ENCODE results near the gene SUSD4. TPM values are rescaled to one million over a fixed set of nuclear protein-coding genes. Genes with fewer than 3 reads are reported as not detected.

Gene SUSD4
- polyA plus RNA-seq, 2 of the 4 experiments (the other 2 are of a cell fraction) = 0.61 to 0.85 TPM

DNA sequence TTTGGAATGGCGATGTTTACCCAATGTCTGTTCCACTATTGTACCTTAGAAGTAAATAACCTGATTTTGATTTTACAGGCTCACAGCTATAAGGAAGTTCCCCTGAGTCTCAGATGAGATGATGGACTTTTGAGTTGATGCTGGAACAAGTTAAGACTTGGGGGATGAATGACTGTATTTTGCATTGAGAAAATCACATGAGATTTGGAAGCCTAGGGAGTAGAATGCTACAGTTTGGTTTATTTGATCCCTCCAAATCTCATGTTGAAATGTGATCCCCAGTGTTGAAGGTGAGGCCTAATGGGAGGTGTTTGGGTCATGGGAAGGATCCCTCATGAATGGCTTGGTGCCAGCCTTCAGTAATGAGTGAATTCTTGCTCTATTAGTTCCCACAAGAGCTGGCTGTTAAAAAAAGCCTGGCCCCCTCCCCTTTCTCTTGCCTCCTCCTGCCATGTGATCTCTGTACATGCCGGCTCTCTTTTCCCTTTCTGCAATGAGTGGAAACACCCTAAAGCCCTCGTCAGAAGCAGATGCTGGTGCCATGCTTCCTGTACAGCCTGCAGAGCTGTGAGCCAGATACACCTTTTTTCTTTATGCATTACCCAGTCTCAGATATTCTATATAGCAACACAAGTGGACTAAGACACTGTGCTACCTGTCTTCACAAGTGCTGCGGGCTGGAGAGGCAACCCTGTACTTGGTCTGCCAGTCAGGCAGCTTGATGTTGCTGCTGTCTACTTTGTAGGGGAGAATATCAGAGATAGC lies 143.9 kb downstream of the SUSD4 start:
- WGBS (ENCODE audit: missing lambda C conversion rate) = 32% methylated on average over 4 of the region's 4 CpGs
- no peaks in the 10 kb centered on the region; the same call in 2 of the 3 replicates for H3K9me3 ChIP-seq
- FAIRE-seq = no peak
- CTCF ChIA-PET = interaction anchor here (0.9 kb wide), 3 partner anchors 25 to 86 kb away, joined by 3 read pairs; no protein-coding TSS in a partner anchor
- H3K4me2 ChIP-seq = no peak overlapping the region
- no peak overlapping the region for H3K4me3 ChIP-seq
- POLR2A ChIA-PET = no interaction called here
- no peak for ATAC-seq
- H3K4me1 ChIP-seq = no peaks in the 10 kb centered on the region
- H3K27ac ChIP-seq = no peak overlapping the region
- no peak for TF ChIP-seq ZSCAN20 (CRISPR knock-in tag; IDR thresholded peaks at IDR 0.05)
- TF ChIP-seq CHD4 (IDR thresholded peaks at IDR 0.05; ENCODE audit: borderline replicate concordance) = no peak
- no peak for TF ChIP-seq CBX2 (IDR thresholded peaks at IDR 0.05; ENCODE audit: borderline replicate concordance, low read depth)
- no peak for DNase-seq (ENCODE audit: low read depth in 1 of 2, low spot score in 1 of 2)

DNA sequence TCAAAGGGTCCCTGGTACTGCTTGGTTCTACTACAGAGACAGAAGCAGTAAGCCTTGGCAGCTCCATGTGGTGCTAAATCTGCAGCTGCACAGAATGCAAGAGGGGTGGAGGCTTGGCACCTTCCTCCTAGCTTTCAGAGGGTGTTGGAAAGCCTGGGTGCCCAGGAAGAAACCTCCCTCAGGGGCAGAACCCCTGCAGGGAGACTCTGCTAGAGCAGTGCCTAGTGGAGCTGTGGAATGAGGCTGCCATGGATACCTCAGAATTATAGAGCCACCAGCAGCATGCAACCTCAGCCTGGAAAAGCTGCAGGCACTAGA lies 144.7 kb downstream of the SUSD4 start:
- TF ChIP-seq, protein P1, sequence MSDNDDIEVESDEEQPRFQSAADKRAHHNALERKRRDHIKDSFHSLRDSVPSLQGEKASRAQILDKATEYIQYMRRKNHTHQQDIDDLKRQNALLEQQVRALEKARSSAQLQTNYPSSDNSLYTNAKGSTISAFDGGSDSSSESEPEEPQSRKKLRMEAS (IDR thresholded peaks at IDR 0.05) = no peak
- TF ChIP-seq POLR2AphosphoS2 (conservative IDR thresholded peaks at IDR 0.05; ENCODE audit: low read length) (no peak), EP300 (IDR thresholded peaks at IDR 0.05) (no peak), CEBPB (IDR thresholded peaks at IDR 0.05) (no peak), HDAC2 (IDR thresholded peaks at IDR 0.05) (no peak), PHF8 (IDR thresholded peaks at IDR 0.05; ENCODE audit: borderline replicate concordance, low read depth) (no peak), RAD21 (conservative IDR thresholded peaks at IDR 0.05 in 1 of 2, IDR thresholded peaks at IDR 0.05 in 1 of 2) (no peak), HOXA7 (CRISPR knock-in tag; IDR thresholded peaks at IDR 0.05) (no peak), TP53 (CRISPR knock-in tag; IDR thresholded peaks at IDR 0.05) (no peak), EHMT2 (IDR thresholded peaks at IDR 0.05; ENCODE audit: low read depth) (no peak), RNF2 (IDR thresholded peaks at IDR 0.05; ENCODE audit: borderline replicate concordance, low read depth) (no peak)
- TF ChIP-seq, protein P2, sequence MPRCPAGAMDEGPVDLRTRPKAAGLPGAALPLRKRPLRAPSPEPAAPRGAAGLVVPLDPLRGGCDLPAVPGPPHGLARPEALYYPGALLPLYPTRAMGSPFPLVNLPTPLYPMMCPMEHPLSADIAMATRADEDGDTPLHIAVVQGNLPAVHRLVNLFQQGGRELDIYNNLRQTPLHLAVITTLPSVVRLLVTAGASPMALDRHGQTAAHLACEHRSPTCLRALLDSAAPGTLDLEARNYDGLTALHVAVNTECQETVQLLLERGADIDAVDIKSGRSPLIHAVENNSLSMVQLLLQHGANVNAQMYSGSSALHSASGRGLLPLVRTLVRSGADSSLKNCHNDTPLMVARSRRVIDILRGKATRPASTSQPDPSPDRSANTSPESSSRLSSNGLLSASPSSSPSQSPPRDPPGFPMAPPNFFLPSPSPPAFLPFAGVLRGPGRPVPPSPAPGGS (IDR thresholded peaks at IDR 0.05) = no peak
- TF ChIP-seq, protein P3, sequence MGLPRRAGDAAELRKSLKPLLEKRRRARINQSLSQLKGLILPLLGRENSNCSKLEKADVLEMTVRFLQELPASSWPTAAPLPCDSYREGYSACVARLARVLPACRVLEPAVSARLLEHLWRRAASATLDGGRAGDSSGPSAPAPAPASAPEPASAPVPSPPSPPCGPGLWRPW (IDR thresholded peaks at IDR 0.05) = no peak
- TF ChIP-seq, protein P4, sequence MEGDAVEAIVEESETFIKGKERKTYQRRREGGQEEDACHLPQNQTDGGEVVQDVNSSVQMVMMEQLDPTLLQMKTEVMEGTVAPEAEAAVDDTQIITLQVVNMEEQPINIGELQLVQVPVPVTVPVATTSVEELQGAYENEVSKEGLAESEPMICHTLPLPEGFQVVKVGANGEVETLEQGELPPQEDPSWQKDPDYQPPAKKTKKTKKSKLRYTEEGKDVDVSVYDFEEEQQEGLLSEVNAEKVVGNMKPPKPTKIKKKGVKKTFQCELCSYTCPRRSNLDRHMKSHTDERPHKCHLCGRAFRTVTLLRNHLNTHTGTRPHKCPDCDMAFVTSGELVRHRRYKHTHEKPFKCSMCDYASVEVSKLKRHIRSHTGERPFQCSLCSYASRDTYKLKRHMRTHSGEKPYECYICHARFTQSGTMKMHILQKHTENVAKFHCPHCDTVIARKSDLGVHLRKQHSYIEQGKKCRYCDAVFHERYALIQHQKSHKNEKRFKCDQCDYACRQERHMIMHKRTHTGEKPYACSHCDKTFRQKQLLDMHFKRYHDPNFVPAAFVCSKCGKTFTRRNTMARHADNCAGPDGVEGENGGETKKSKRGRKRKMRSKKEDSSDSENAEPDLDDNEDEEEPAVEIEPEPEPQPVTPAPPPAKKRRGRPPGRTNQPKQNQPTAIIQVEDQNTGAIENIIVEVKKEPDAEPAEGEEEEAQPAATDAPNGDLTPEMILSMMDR (IDR thresholded peaks at IDR 0.05) = no peak
- TF ChIP-seq, protein P5, sequence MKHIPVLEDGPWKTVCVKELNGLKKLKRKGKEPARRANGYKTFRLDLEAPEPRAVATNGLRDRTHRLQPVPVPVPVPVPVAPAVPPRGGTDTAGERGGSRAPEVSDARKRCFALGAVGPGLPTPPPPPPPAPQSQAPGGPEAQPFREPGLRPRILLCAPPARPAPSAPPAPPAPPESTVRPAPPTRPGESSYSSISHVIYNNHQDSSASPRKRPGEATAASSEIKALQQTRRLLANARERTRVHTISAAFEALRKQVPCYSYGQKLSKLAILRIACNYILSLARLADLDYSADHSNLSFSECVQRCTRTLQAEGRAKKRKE (CRISPR knock-in tag; IDR thresholded peaks at IDR 0.05; ENCODE audit: low read depth) = no peak
- Histone ChIP-seq H3K27ac (no peak overlapping the region), H3K4me3 (no peak overlapping the region), H3K4me1 (no peaks in the 10 kb centered on the region), H3K4me2 (no peak overlapping the region), H3K9me3 (no peaks in the 10 kb centered on the region; the same call in 2 of the 3 replicates)
- DNase-seq (ENCODE audit: low read depth in 1 of 2, low spot score in 1 of 2) (no peak), ATAC-seq (no peak), FAIRE-seq (no peak)
- CTCF ChIA-PET = interaction anchor here (0.8 to 1.2 kb wide), 4 partner anchors 11 to 86 kb away, joined by 3 to 6 read pairs (median 3); no protein-coding TSS in a partner anchor
- POLR2A ChIA-PET = no interaction called here

DNA sequence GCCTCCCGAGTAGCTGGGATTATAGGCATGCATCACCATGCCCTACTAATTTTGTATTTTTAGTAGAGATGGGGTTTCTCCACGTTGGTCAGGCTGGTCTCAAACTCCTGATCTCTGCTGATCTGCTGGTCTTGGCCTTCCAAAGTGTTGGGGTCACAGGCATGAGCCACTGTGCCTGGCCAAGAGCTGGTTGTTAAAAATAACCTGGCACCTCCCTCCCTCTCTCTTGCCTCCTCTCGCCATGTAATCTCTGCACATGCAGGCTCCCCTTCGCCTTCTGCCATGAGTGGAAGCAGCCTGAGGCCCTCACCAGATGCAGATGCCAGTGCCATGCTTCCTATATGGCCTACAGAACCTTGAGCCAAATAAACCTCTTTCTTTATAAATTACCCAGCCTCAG lies 146.2 kb downstream of the SUSD4 start:
- 34% methylated on average over 4 of the region's 4 CpGs for WGBS (ENCODE audit: missing lambda C conversion rate)
- no peak for FAIRE-seq

More for the DNA sequence above, 146.2 kb downstream of the SUSD4 start:
- H3K9me3 ChIP-seq = no peaks in the 10 kb centered on the region; the same call in 2 of the 3 replicates
- POLR2A ChIA-PET = no interaction called here
- CTCF ChIA-PET = interaction anchor here (1.2 kb wide), 1 partner anchor 84 kb away, joined by 6 read pairs; no protein-coding TSS in a partner anchor
- no peak overlapping the region for H3K27ac ChIP-seq
- ATAC-seq = no peak
- no peak overlapping the region for H3K4me3 ChIP-seq
- no peak for TF ChIP-seq RAD21 (conservative IDR thresholded peaks at IDR 0.05 in 1 of 2, IDR thresholded peaks at IDR 0.05 in 1 of 2)
- H3K4me2 ChIP-seq = no peak overlapping the region
- no peak for DNase-seq (ENCODE audit: low read depth in 1 of 2, low spot score in 1 of 2)
- no peaks in the 10 kb centered on the region for H3K4me1 ChIP-seq

Measured in A549 (cell line).